ENCODE data around the gene ACKR1. TPM values are rescaled to one million over a fixed set of nuclear protein-coding genes. Genes with fewer than 3 reads are reported as not detected.

ACKR1 gene
- total and polyA plus RNA-seq, 2 of the 13 experiments (the other 11 are each of a cell fraction or from before 2014, with no cell fraction given): not detected

- TF ChIP-seq NFAT5 (CRISPR knock-in tag; IDR thresholded peaks at IDR 0.05) (no peak), RARA (CRISPR knock-in tag; IDR thresholded peaks at IDR 0.05) (no peak), ETV6 (CRISPR knock-in tag; conservative IDR thresholded peaks at IDR 0.05) (no peak), ZNF629 (CRISPR knock-in tag; conservative IDR thresholded peaks at IDR 0.05) (no peak), ZNF160 (CRISPR knock-in tag; IDR thresholded peaks at IDR 0.05) (no peak), ZNF570 (CRISPR knock-in tag; IDR thresholded peaks at IDR 0.05; ENCODE audit: borderline replicate concordance) (no peak), RBM39 (IDR thresholded peaks at IDR 0.05; ENCODE audit: low read depth, low read length, poor library complexity, severe bottlenecking) (no peak), AHR (CRISPR knock-in tag; IDR thresholded peaks at IDR 0.05) (no peak), ZBTB37 (CRISPR knock-in tag; IDR thresholded peaks at IDR 0.05) (no peak), ZNF317 (CRISPR knock-in tag; IDR thresholded peaks at IDR 0.05) (no peak)
Observed at GRCh38 chr1:159204161-159205141, at the start of gene ACKR1 (continued).

Measured in HepG2 (cell line).